Immature natural killer cell (primary cell): ENCODE results near the gene SNX11. TPM values are rescaled to one million over a fixed set of nuclear protein-coding genes. Genes with fewer than 3 reads are reported as not detected.

Experiments
- DNase-seq, 3 donors: peaks; one replicate each; pipeline ENCODE4 v3.0.0; 2022; ENCODE audit warnings: mixed read lengths in 1 of 3
- H3K27ac Mint-ChIP-seq, 6 donors: one replicate each; pipeline ENCODE4 v1.8.0; 2020; ENCODE audit warnings: mixed read lengths in 6 of 6, mild to moderate bottlenecking in 5 of 6, inconsistent platforms in 4 of 6, moderate library complexity in 3 of 6
- H3K27me3 Mint-ChIP-seq, 3 donors: one replicate each; pipeline ENCODE4 v1.8.0; 2020 to 2021; ENCODE audit warnings: low read depth in 3 of 3, mild to moderate bottlenecking in 3 of 3, mixed read lengths in 3 of 3, moderate library complexity in 3 of 3, inconsistent platforms in 1 of 3
- H3K36me3 Mint-ChIP-seq, 3 donors: one replicate each; pipeline ENCODE4 v1.8.0; 2020; ENCODE audit warnings: mixed read lengths in 3 of 3, inconsistent platforms in 2 of 3, mild to moderate bottlenecking in 2 of 3
- H3K4me1 Mint-ChIP-seq, 2 donors: one replicate each; pipeline ENCODE4 v1.8.0; 2020; ENCODE audit warnings: inconsistent platforms in 2 of 2, mild to moderate bottlenecking in 2 of 2, mixed read lengths in 2 of 2, moderate library complexity in 1 of 2
- H3K4me3 Mint-ChIP-seq, 5 donors: one replicate each; pipeline ENCODE4 v1.8.0; 2020; ENCODE audit warnings: mild to moderate bottlenecking in 5 of 5, mixed read lengths in 5 of 5, inconsistent platforms in 3 of 5, moderate library complexity in 3 of 5
- H3K9me3 Mint-ChIP-seq, 6 donors: one replicate each; pipeline ENCODE4 v1.8.0; 2020; ENCODE audit warnings: mild to moderate bottlenecking in 6 of 6, mixed read lengths in 6 of 6, inconsistent platforms in 4 of 6, moderate library complexity in 3 of 6
- polyA plus RNA-seq, 3 donors: library from polyadenylated mRNA; unstranded; fragments of 300-500 nt; fragmentation: Illumina TruSeq; gene quantifications; one replicate each; pipeline ENCODE4 v1.2.3, GENCODE V29; 2021

The SNX11 gene
- polyA plus RNA-seq, 3 donors from 2014 or later: 37.1 to 44.7 (median 41.2) TPM

GRCh38 chr17:48102798-48103715 is 4.5 kb upstream of the SNX11 start:
- peaks cover 53 to 62% of the 10 kb centered on the region in 2 donors for H3K4me1 Mint-ChIP-seq
- no peaks in the 10 kb centered on the region for H3K36me3 Mint-ChIP-seq
- peak overlapping the region; percentile 62 to 91 (median 83) for H3K4me3 Mint-ChIP-seq
- H3K27ac Mint-ChIP-seq: peak overlapping the region; percentile 78 to 88 (median 80)
- H3K9me3 Mint-ChIP-seq: peaks cover 0 to 4% (median 0%) of the 10 kb centered on the region in 6 donors
- peaks cover 8 to 20% (median 9%) of the 10 kb centered on the region in 3 donors for H3K27me3 Mint-ChIP-seq
- DNase-seq: peak; percentile 65 to 68 (median 67)

GRCh38 chr17:48104440-48104839 is 3.1 kb upstream of the SNX11 start:
- no peak for DNase-seq
- Mint-ChIP-seq H3K4me1 (peaks cover 63 to 72% of the 10 kb centered on the region in 2 donors), H3K9me3 (peaks cover 0 to 4% (median 0%) of the 10 kb centered on the region in 6 donors), H3K27me3 (peaks cover 8 to 20% (median 9%) of the 10 kb centered on the region in 3 donors), H3K36me3 (no peaks in the 10 kb centered on the region), H3K27ac (peak overlapping the region; percentile 46 to 73 (median 60)), H3K4me3 (peak overlapping the region; percentile 34 to 53 (median 42))

DNA sequence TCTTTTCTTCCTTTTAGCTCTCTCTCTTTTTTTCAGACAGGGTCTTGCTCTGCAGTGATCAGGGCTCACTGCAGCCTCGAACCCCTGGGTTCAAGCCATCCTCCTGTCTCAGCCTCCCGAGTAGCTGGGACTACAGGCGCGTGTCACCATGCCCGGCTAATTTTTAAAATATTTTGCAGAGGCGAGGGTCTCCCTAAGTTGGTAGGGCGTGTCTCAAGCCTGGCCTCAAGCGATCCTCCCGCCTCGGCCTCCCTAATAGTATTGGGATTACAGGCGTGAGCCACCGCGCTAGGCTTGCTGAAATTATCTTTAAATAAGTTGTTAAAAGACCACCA is 797 bp upstream of the SNX11 start:
- Mint-ChIP-seq H3K36me3 (no peaks in the 10 kb centered on the region), H3K4me3 (peak overlapping the region; percentile 88 to 98 (median 95)), H3K4me1 (peaks cover 66 to 72% of the 10 kb centered on the region in 2 donors), H3K27me3 (peaks cover 5 to 11% (median 8%) of the 10 kb centered on the region in 3 donors), H3K9me3 (peaks cover 0 to 4% (median 0%) of the 10 kb centered on the region in 6 donors), H3K27ac (peak overlapping the region; percentile 88 to 96 (median 90))
- no peak for DNase-seq

GRCh38 chr17:48110761-48111160 is 3.2 kb downstream of the SNX11 start:
- Mint-ChIP-seq H3K27ac (peak overlapping the region in 5 of 6 donors; percentile 10 to 76 (median 43)), H3K9me3 (no peaks in the 10 kb centered on the region), H3K27me3 (peaks cover 0 to 7% (median 3%) of the 10 kb centered on the region in 3 donors), H3K4me3 (peak overlapping the region in 1 of 5 donors; percentile 5), H3K4me1 (peaks cover 54 to 62% of the 10 kb centered on the region in 2 donors), H3K36me3 (no peaks in the 10 kb centered on the region)
- no peak for DNase-seq

DNA sequence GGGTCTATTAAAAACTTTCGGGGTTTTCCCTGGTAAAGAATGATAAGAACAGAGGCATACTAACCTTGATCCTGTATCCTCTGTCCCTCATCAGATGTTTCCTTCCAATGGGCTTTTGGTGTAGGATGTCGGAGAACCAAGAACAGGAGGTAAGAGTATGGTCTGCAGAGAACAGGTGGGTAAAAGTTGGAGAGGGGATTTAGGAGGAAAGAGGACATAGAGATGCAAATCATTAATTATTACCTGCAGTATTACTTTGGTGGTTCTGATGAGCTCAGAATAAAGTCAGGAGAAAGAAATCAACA is 4.3 kb downstream of the SNX11 start:
- Mint-ChIP-seq H3K4me1 (peaks cover 51 to 58% of the 10 kb centered on the region in 2 donors), H3K27ac (peak overlapping the region; percentile 13 to 85 (median 74)), H3K4me3 (peak overlapping the region in 2 of 5 donors; percentile 41 to 50), H3K27me3 (peaks cover 0 to 8% (median 4%) of the 10 kb centered on the region in 3 donors), H3K36me3 (no peaks in the 10 kb centered on the region), H3K9me3 (no peaks in the 10 kb centered on the region)
- no peak for DNase-seq

DNA sequence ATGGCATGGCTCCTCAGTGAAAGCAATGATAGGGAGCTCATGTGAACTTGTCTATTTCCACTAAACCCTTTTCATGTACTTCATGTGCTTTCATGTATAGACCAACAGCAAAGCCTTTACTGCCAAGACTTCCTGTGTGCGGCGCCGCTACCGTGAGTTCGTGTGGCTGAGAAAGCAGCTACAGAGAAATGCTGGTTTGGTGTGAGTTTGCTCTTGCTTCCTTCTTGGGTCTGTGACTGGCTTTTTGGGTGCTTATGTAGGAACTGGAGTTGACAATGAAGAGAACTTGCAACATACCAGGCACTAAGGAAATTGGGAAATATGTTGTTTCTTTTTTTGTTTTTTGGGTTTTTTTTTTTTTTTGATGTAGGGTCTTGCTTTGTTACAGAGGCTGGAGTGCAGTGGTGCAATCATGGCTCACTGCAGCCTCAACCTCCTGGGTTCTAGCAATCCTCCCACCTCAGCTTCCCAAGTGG is 5.7 kb downstream of the SNX11 start:
- peaks cover 0 to 8% (median 4%) of the 10 kb centered on the region in 3 donors for H3K27me3 Mint-ChIP-seq
- H3K4me3 Mint-ChIP-seq: peak overlapping the region in 4 of 5 donors; percentile 35 to 63 (median 52)
- peaks cover 40 to 45% of the 10 kb centered on the region in 2 donors for H3K4me1 Mint-ChIP-seq
- peak overlapping the region; percentile 63 to 89 (median 84) for H3K27ac Mint-ChIP-seq
- H3K9me3 Mint-ChIP-seq: no peaks in the 10 kb centered on the region
- peak; percentile 16 to 34 (median 26) for DNase-seq
- H3K36me3 Mint-ChIP-seq: peaks cover 0 to 6% (median 5%) of the 10 kb centered on the region in 3 donors

DNA sequence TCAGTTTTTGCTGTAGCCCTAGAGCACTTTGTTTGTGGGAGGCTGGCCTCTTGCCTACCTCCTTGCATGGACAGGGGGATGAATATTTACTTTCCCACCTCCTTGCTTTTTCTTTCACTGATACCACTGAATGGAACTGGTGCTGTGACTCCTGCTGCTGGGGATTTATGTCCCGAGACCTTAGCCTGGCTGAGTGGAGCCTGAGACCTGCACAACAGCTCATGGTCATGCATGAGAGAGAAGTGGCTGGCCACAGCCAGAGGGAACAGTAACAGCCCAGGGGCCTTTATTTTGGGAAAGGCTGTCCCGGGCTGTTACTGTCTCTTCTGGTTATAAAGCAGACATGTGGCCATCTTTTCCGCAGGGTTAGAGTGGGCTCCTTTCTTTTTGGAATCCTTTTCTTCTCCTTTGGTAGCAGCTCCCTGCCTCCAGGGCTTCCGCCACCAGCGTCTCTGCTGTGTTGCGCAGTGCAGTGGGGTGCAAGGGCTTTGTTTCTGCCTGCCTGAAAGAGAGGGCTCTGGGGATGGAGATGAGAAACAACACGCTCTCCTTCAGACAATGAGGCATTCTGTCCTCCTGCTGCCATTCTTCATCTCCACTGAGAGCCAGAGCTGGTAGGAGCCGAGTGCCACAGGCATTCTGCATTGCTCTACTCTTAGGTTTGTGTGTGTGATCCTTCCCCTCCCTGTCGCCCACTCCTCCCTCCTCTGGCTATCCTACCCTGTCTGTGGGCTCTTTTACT is 14.5 kb downstream of the SNX11 start:
- peaks cover 6 to 15% (median 11%) of the 10 kb centered on the region in 3 donors for H3K27me3 Mint-ChIP-seq
- H3K27ac Mint-ChIP-seq: peak overlapping the region in 1 of 6 donors; percentile 55

DNA sequence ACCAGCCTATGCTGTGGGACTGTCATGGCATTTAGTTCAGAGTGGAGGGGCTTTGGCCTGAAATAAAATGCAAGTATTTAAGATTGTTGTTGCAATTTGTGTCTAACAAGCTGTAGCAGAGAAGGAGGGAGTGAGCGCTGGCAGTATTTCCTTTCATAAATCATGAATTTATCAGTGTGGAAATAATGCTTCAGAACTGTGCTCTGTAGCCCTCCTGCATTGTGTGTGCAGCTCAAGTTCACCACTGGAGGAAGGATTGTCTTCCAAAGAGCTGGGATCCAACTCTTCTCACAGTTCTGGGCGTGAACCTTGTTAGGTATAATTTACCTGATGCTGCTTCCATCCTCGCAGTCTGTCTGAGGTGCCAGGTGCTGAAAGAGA is 15.1 kb downstream of the SNX11 start:
- Mint-ChIP-seq H3K36me3 (peaks cover 15 to 37% (median 16%) of the 10 kb centered on the region in 3 donors), H3K9me3 (no peaks in the 10 kb centered on the region), H3K4me1 (no peaks in the 10 kb centered on the region), H3K27ac (peak overlapping the region in 1 of 6 donors; percentile 55), H3K27me3 (peaks cover 6 to 15% (median 11%) of the 10 kb centered on the region in 3 donors), H3K4me3 (no peak overlapping the region)
- no peak for DNase-seq

More for the DNA sequence above, 14.5 kb downstream of the SNX11 start:
- H3K9me3 Mint-ChIP-seq: no peaks in the 10 kb centered on the region
- no peaks in the 10 kb centered on the region for H3K4me1 Mint-ChIP-seq
- DNase-seq: no peak
- H3K36me3 Mint-ChIP-seq: peaks cover 15 to 39% (median 17%) of the 10 kb centered on the region in 3 donors
- H3K4me3 Mint-ChIP-seq: no peak overlapping the region

DNA sequence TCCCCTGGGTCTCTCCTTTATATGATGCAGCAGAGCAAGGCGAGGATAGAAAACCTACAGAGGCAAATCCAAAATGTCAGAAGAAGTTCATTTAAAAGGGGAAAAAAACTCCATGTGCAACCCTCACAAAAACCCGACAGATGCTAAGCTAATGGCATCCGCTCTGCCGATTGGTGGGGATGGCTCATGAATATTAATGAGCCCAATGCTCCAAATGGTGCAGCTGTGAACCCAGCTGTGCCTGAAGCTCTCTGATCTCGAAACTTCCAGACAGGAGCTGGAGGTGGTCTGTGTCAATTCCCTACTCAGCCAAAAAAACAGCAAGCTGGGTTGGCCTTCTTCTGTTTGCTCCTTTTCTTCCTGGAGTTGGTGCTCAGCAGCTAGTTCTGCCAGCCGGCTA is 15.5 kb downstream of the SNX11 start:
- Mint-ChIP-seq H3K9me3 (no peaks in the 10 kb centered on the region), H3K36me3 (peaks cover 12 to 33% (median 15%) of the 10 kb centered on the region in 3 donors), H3K27ac (peak overlapping the region in 2 of 6 donors; percentile 6 to 35), H3K4me3 (no peak overlapping the region), H3K27me3 (peaks cover 6 to 15% (median 9%) of the 10 kb centered on the region in 3 donors), H3K4me1 (no peaks in the 10 kb centered on the region)
- no peak for DNase-seq

- Mint-ChIP-seq H3K4me1 (no peaks in the 10 kb centered on the region), H3K9me3 (no peaks in the 10 kb centered on the region), H3K4me3 (no peak overlapping the region), H3K27ac (peak overlapping the region in 2 of 6 donors; percentile 31 to 53), H3K27me3 (peaks cover 4 to 15% (median 6%) of the 10 kb centered on the region in 3 donors), H3K36me3 (peaks cover 12 to 33% (median 15%) of the 10 kb centered on the region in 3 donors)
- DNase-seq: no peak
Measured at GRCh38 chr17:48123776-48124388, 16.3 kb downstream of the SNX11 start.

DNA sequence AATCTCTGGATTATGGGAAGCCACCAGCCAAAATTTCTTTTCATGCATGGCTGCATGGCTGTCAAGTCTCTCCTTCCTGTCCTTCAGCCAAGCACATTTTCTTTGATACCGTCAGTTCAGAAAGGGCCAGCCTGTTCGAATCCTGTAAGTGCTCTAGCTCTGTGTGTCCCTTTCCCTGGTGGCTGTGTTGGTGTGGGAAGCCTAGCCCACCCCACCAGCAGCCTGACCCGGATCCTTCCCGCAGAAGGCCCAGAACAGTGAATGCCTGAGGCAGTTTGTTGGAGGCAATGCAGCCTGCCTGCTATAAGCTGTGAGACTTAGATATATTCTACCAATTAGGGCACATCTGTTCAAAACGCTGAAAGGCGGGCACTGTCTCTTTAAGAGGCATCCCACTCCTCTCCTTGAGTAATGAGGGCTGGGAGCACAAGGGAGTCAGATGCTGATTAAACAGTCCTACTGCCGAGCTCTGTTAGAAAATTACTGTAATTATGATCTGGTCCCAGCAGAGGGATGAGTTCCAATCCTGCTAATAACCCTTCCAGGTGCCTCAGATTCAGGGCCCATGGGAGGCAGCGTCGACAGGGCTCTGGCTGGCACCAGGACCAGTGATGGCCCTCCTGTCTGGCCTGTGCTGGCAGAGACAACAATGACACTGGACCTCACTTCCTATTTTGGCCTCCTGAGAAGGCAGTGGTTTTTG is 18.4 kb downstream of the SNX11 start:
- Mint-ChIP-seq H3K9me3 (no peaks in the 10 kb centered on the region), H3K4me1 (no peaks in the 10 kb centered on the region), H3K27me3 (peaks cover 8 to 18% (median 8%) of the 10 kb centered on the region in 3 donors), H3K36me3 (peaks cover 10 to 23% (median 10%) of the 10 kb centered on the region in 3 donors), H3K4me3 (no peak overlapping the region), H3K27ac (peak overlapping the region in 1 of 6 donors; percentile 63)
- no peak for DNase-seq

DNA sequence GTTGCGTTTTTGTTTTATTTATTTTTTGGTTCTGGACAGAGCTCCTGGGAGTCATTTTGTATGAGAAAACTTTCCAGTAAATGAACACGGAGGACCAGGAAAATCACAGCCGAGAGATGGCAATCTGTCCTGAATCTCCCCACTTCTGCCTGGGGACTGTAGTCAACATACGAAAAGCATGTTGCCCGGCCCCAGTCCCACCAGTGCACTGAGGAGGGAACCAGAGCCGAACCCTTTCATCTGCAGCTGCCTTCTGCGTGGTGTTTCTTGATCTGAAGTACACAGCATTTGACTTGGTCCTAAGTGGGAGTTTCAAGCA is 18.9 kb downstream of the SNX11 start:
- Mint-ChIP-seq H3K36me3 (peaks cover 5 to 23% (median 8%) of the 10 kb centered on the region in 3 donors), H3K9me3 (no peaks in the 10 kb centered on the region)
- no peak for DNase-seq

More for the DNA sequence above, 18.9 kb downstream of the SNX11 start:
- peaks cover 10 to 23% (median 12%) of the 10 kb centered on the region in 3 donors for H3K27me3 Mint-ChIP-seq
- no peak overlapping the region for H3K4me3 Mint-ChIP-seq
- H3K27ac Mint-ChIP-seq: peak overlapping the region in 2 of 6 donors; percentile 57 to 63
- H3K4me1 Mint-ChIP-seq: no peaks in the 10 kb centered on the region
